Lung (tissue), 12 donors: Measurements from ENCODE around the gene PRSS23. TPM values are rescaled to one million over a fixed set of nuclear protein-coding genes. Genes with fewer than 3 reads are reported as not detected.

Experiments used
- ATAC-seq: fragments of 200-7000 bp; cut with Tn5 transposase; one replicate; pipeline ENCODE4 v1.9.1; 2020; ENCODE audit warnings: moderate number of reproducible peaks; ENCODE audit not compliant: insufficient read depth, low FRiP score
- DNase-seq, 3 donors: peaks; one replicate each; pipeline ENCODE4 v3.0.0-alpha.2; 2013 to 2017
- H3K27ac ChIP-seq, 2 donors: one replicate each; pipeline ENCODE4 v1.5.1; 2013; ENCODE audit warnings: mild to moderate bottlenecking in 2 of 2, moderate library complexity in 2 of 2, control low read depth in 1 of 2, inconsistent platforms in 1 of 2, low read depth in 1 of 2, low read length in 1 of 2
- H3K27me3 ChIP-seq, 3 donors: one replicate each; pipeline ENCODE4 v1.5.1; 2013; ENCODE audit warnings: low read length in 2 of 3; ENCODE audit not compliant: control insufficient read depth in 3 of 3, insufficient read depth in 3 of 3
- H3K36me3 ChIP-seq, 4 donors: one replicate each; pipeline ENCODE4 v1.5.1; 2013; ENCODE audit warnings: low read length in 4 of 4, mild to moderate bottlenecking in 1 of 4, moderate library complexity in 1 of 4; ENCODE audit not compliant: control insufficient read depth in 4 of 4, insufficient read depth in 4 of 4
- H3K4me1 ChIP-seq, 5 donors: one replicate each; pipeline ENCODE4 v1.5.1; 2013; ENCODE audit warnings: low read length in 5 of 5, mild to moderate bottlenecking in 2 of 5, moderate library complexity in 1 of 5; ENCODE audit not compliant: control insufficient read depth in 5 of 5, insufficient read depth in 5 of 5
- H3K4me3 ChIP-seq: one replicate; pipeline ENCODE4 v1.5.1; 2013; ENCODE audit warnings: mild to moderate bottlenecking, control low read depth, moderate library complexity
- H3K9ac ChIP-seq, 2 donors: one replicate each; pipeline ENCODE4 v1.5.1; 2013; ENCODE audit warnings: low read length in 2 of 2, control low read depth in 1 of 2; ENCODE audit not compliant: insufficient read depth in 1 of 2
- H3K9me3 ChIP-seq, 4 donors: one replicate each; pipeline ENCODE4 v1.5.1; 2013; ENCODE audit warnings: low read length in 3 of 4, mild to moderate bottlenecking in 1 of 4, moderate library complexity in 1 of 4; ENCODE audit not compliant: control insufficient read depth in 4 of 4, insufficient read depth in 3 of 4
- WGBS, 2 donors: extraction: QIAGEN DNeasy Blood & Tissue Kit; methylation state at CpG; one replicate each; pipeline ENCODE4 v1.1.7; 2013; 5-methylcytosine and 5-hydroxymethylcytosine counted together
- polyA plus RNA-seq, 2 donors: library from polyadenylated mRNA; stranded (reverse); fragments of 200-250 nt; gene quantifications; one replicate each; pipeline ENCODE4 v1.2.1, GENCODE V29; 2013
- total RNA-seq, 2 donors: library from RNA; depleted of rRNA in 1 of 2; stranded (reverse); fragments of >200 nt in 1 of 2; gene quantifications; one replicate each; pipeline ENCODE4 v1.2.1, GENCODE V29; 2014 to 2021
- TF ChIP-seq, protein P1 (sequence below): IDR thresholded peaks from 2 replicates; pipeline ENCODE4 v1.5.1; 2012; ENCODE audit warnings: mild to moderate bottlenecking; ENCODE audit errors: control extremely low read depth, extremely low read depth
- donor health status: control.
- donor health status: control.
- donor health status: Bipolar disorder and iron deficiency.
- donor health status: healthy.
- donor health status: DM: yes; HTN: yes; CAD: no.

Gene PRSS23
- total and polyA plus RNA-seq, 4 donors, result 9.9 to 86.7 (median 35.0) TPM

DNA sequence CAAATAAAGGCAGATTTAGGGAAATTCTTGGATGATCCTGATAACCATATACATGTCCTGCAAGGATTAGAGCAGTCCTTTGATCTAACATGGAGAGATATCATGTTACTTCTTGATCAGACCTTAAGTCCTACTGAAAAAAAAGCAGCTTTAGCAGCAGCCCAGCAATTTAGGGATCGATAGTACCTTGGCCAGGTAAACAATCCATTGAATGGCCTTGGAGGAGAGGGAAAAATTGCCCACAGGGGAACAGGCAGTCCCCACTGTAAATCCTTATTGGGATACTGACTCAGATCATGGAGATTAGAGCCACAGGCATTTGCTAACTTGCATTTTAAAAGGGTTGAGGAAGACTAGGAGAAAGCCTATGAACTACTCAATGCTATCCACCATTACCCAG, 47.8 kb downstream of the PRSS23 start:
- peaks cover 0 to 2% (median 0%) of the 10 kb centered on the region in 5 donors for H3K4me1 ChIP-seq
- H3K36me3 ChIP-seq, result no peaks in the 10 kb centered on the region
- DNase-seq (no peak), ATAC-seq (no peak)
- no peaks in the 10 kb centered on the region for H3K27me3 ChIP-seq
- TF ChIP-seq, protein P1, sequence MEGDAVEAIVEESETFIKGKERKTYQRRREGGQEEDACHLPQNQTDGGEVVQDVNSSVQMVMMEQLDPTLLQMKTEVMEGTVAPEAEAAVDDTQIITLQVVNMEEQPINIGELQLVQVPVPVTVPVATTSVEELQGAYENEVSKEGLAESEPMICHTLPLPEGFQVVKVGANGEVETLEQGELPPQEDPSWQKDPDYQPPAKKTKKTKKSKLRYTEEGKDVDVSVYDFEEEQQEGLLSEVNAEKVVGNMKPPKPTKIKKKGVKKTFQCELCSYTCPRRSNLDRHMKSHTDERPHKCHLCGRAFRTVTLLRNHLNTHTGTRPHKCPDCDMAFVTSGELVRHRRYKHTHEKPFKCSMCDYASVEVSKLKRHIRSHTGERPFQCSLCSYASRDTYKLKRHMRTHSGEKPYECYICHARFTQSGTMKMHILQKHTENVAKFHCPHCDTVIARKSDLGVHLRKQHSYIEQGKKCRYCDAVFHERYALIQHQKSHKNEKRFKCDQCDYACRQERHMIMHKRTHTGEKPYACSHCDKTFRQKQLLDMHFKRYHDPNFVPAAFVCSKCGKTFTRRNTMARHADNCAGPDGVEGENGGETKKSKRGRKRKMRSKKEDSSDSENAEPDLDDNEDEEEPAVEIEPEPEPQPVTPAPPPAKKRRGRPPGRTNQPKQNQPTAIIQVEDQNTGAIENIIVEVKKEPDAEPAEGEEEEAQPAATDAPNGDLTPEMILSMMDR, result no peak
- H3K9ac ChIP-seq, result no peak overlapping the region
- no peaks in the 10 kb centered on the region for H3K9me3 ChIP-seq
- no peak overlapping the region for H3K4me3 ChIP-seq
- 82 to 89% methylated on average over 1 of the region's 1 CpG for WGBS, 2 donors
- no peak overlapping the region for H3K27ac ChIP-seq

DNA sequence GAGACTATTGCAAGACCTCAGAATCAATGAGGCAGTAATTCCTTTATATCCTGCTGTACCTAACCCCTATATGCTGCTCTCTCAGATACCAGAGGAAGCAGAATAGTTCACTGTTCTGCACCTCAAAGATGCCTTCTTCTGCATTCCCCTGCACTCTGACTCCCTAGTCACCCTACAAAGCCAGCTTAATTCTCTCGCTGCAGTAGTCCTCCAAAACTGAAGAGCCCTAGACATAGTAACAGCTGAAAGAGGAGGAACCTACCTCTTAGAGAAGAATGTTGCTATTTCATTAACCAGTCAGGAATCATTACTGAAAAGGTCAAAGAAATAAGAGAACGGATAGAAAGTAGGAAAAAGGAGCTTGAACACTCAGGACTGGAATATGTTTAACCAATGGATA, 49.3 kb downstream of the PRSS23 start:
- no peaks in the 10 kb centered on the region for H3K36me3 ChIP-seq
- H3K27me3 ChIP-seq, result no peaks in the 10 kb centered on the region
- H3K4me1 ChIP-seq, result peaks cover 0 to 2% (median 0%) of the 10 kb centered on the region in 5 donors
- WGBS, 2 donors, result 80 to 89% methylated on average over 2 of the region's 2 CpGs
- peak; percentile 39 for ATAC-seq
- no peak overlapping the region for H3K27ac ChIP-seq
- no peak overlapping the region for H3K9ac ChIP-seq
- TF ChIP-seq, protein P1, result no peak
- no peak for DNase-seq
- H3K4me3 ChIP-seq, result no peak overlapping the region
- H3K9me3 ChIP-seq, result no peaks in the 10 kb centered on the region

Other genes with a start within 250 kb of the PRSS23 start
- gene ME3, start 127.9 kb upstream of the PRSS23 start, total RNA-seq, result 10 to 100 TPM; 25.9 to 38.7 TPM
- gene ME3, start 127.9 kb upstream of the PRSS23 start, polyA plus RNA-seq, result 10 to 100 TPM in 1 of 2 donors, 1 to 10 TPM in 1; 7.4 to 16.6 TPM
- 10 to 100 TPM; 24.3 to 40.0 TPM for gene FZD4, start 154.9 kb downstream of the PRSS23 start, total RNA-seq
- gene FZD4, start 154.9 kb downstream of the PRSS23 start, polyA plus RNA-seq, result 10 to 100 TPM; 12.0 to 17.4 TPM
- gene TMEM135, start 237.4 kb downstream of the PRSS23 start, total RNA-seq, result 10 to 100 TPM; 16.6 to 42.0 TPM
- 1 to 10 TPM; 5.9 to 6.4 TPM for gene TMEM135, start 237.4 kb downstream of the PRSS23 start, polyA plus RNA-seq